NT2/D1 (cell line): ENCODE measurements around the gene PLEKHA4.
"Not testable (repeated sequence)": the region's sequence is repeated elsewhere in the genome, so short reads cannot be mapped to it uniquely, and the experiment has no call there.

Source experiments
- DNase-seq: peaks from one replicate; pipeline ENCODE4 v3.0.0-alpha.2; 2011; ENCODE audit warnings: low read depth, low spot score
- H3K27me3 ChIP-seq: 2 replicates; pipeline ENCODE4 v1.6.0; 2011; ENCODE audit warnings: mild to moderate bottlenecking; ENCODE audit not compliant: insufficient read length, insufficient read depth
- H3K36me3 ChIP-seq: 2 replicates; pipeline ENCODE4 v1.6.1; 2011; ENCODE audit warnings: mild to moderate bottlenecking, low read length, mixed read lengths; ENCODE audit not compliant: insufficient read depth, insufficient read length
- H3K4me1 ChIP-seq: 2 replicates; pipeline ENCODE4 v1.5.1; 2011; ENCODE audit not compliant: insufficient read depth, insufficient read length
- H3K4me3 ChIP-seq: 2 replicates; pipeline ENCODE4 v1.5.1; 2011; ENCODE audit warnings: low read depth; ENCODE audit not compliant: insufficient read length
- H3K9ac ChIP-seq: 2 replicates; pipeline ENCODE4 v1.6.0; 2011; ENCODE audit warnings: low read depth; ENCODE audit not compliant: insufficient read length
- H3K9me3 ChIP-seq: 2 replicates; pipeline ENCODE4 v1.5.1; 2011; ENCODE audit warnings: mild to moderate bottlenecking, low read length; ENCODE audit not compliant: insufficient read depth
- SUZ12 ChIP-seq: IDR thresholded peaks from 2 replicates; pipeline ENCODE4 v1.6.1; 2011; ENCODE audit not compliant: insufficient read length, insufficient read depth; ENCODE audit errors: extremely low read depth
- YY1 ChIP-seq: IDR thresholded peaks from 2 replicates; pipeline ENCODE4 v1.6.1; 2011; ENCODE audit not compliant: insufficient read length, insufficient read depth
- ZNF274 ChIP-seq: IDR thresholded peaks from 2 replicates; pipeline ENCODE4 v1.6.1; 2011; ENCODE audit warnings: mild to moderate bottlenecking, low read depth, low read length

Gene PLEKHA4

GRCh38 chr19:48856921-48857320, 11.5 kb downstream of the PLEKHA4 start:
- no peaks in the 10 kb centered on the region for H3K36me3 ChIP-seq
- no peak overlapping the region for H3K9ac ChIP-seq
- no peaks in the 10 kb centered on the region for H3K9me3 ChIP-seq
- H3K4me3 ChIP-seq = no peak overlapping the region
- TF ChIP-seq ZNF274 (no peak), SUZ12 (no peak), YY1 (no peak)
- no peak for DNase-seq
- H3K27me3 ChIP-seq = no peaks in the 10 kb centered on the region
- peaks cover 3% of the 10 kb centered on the region for H3K4me1 ChIP-seq

GRCh38 chr19:48854103-48854502, 14.3 kb downstream of the PLEKHA4 start:
- TF ChIP-seq ZNF274 = no peak
- TF ChIP-seq SUZ12 = no peak
- H3K4me1 ChIP-seq = peaks cover 3% of the 10 kb centered on the region
- H3K9me3 ChIP-seq = no peaks in the 10 kb centered on the region
- no peaks in the 10 kb centered on the region for H3K36me3 ChIP-seq
- no peak overlapping the region for H3K4me3 ChIP-seq
- DNase-seq = no peak
- H3K9ac ChIP-seq = no peak overlapping the region
- H3K27me3 ChIP-seq = no peaks in the 10 kb centered on the region

- Histone ChIP-seq H3K4me1 (peaks cover 3% of the 10 kb centered on the region), H3K4me3 (no peak overlapping the region), H3K27me3 (no peaks in the 10 kb centered on the region), H3K9me3 (no peaks in the 10 kb centered on the region), H3K9ac (no peak overlapping the region), H3K36me3 (no peaks in the 10 kb centered on the region)
- no peak for TF ChIP-seq YY1
- TF ChIP-seq SUZ12 = no peak
- TF ChIP-seq ZNF274 = no peak
- no peak for DNase-seq
These were observed 14.9 kb downstream of the PLEKHA4 start for GRCh38 chr19:48853483-48853882.

- Histone ChIP-seq H3K9ac (no peak overlapping the region), H3K4me3 (no peak overlapping the region), H3K27me3 (no peaks in the 10 kb centered on the region), H3K9me3 (no peaks in the 10 kb centered on the region), H3K36me3 (no peaks in the 10 kb centered on the region), H3K4me1 (no peaks in the 10 kb centered on the region)
- TF ChIP-seq SUZ12 (no peak), YY1 (no peak), ZNF274 (no peak)
- DNase-seq = no peak
These were observed 16.1 kb downstream of the PLEKHA4 start for GRCh38 chr19:48852292-48852691.

GRCh38 chr19:48846659-48847058, 21.8 kb downstream of the PLEKHA4 start:
- H3K4me3 ChIP-seq = not testable (repeated sequence)

GRCh38 chr19:48845384-48845783, 23.0 kb downstream of the PLEKHA4 start:
- DNase-seq = no peak
- Histone ChIP-seq H3K36me3 (peaks cover 4% of the 10 kb centered on the region), H3K9me3 (peaks cover 4% of the 10 kb centered on the region; the same call in 1 of the 2 replicates), H3K4me1 (no peaks in the 10 kb centered on the region), H3K27me3 (no peaks in the 10 kb centered on the region), H3K4me3 (no peak overlapping the region), H3K9ac (no peak overlapping the region)
- TF ChIP-seq ZNF274 (no peak), SUZ12 (no peak), YY1 (no peak)

More at GRCh38 chr19:48846659-48847058, 21.8 kb downstream of the PLEKHA4 start:
- not testable (repeated sequence) for DNase-seq, H3K4me1 ChIP-seq, H3K36me3 ChIP-seq, H3K27me3 ChIP-seq, H3K9ac ChIP-seq, H3K9me3 ChIP-seq

GRCh38 chr19:48844472-48844871, 23.9 kb downstream of the PLEKHA4 start:
- no peaks in the 10 kb centered on the region for H3K27me3 ChIP-seq
- TF ChIP-seq SUZ12 (no peak), ZNF274 (no peak), YY1 (no peak)
- no peak for DNase-seq
- H3K36me3 ChIP-seq = peaks cover 4% of the 10 kb centered on the region
- H3K4me3 ChIP-seq = no peak overlapping the region
- no peak overlapping the region for H3K9ac ChIP-seq
- no peaks in the 10 kb centered on the region for H3K4me1 ChIP-seq
- peaks cover 4% of the 10 kb centered on the region; the same call in 1 of the 2 replicates for H3K9me3 ChIP-seq

- H3K9ac ChIP-seq = no peak overlapping the region
These were observed 25.6 kb downstream of the PLEKHA4 start for GRCh38 chr19:48842789-48843162.

More at GRCh38 chr19:48842789-48843162, 25.6 kb downstream of the PLEKHA4 start:
- no peaks in the 10 kb centered on the region for H3K4me1 ChIP-seq
- H3K4me3 ChIP-seq = no peak overlapping the region
- DNase-seq = no peak
- H3K36me3 ChIP-seq = peaks cover 4% of the 10 kb centered on the region
- TF ChIP-seq YY1 (no peak), SUZ12 (no peak)
- peaks cover 4% of the 10 kb centered on the region; the same call in 1 of the 2 replicates for H3K9me3 ChIP-seq
- H3K27me3 ChIP-seq = no peaks in the 10 kb centered on the region
